GM12875 (cell line): ENCODE data around the gene EVI2A.

Experiments used
- H3K4me3 ChIP-seq: one replicate; pipeline ENCODE4 v1.5.1; 2011; ENCODE audit warnings: low read depth, low read length, control low read depth
- TF ChIP-seq, protein P1 (sequence below): IDR thresholded peaks from 2 replicates; pipeline ENCODE4 v1.5.1; 2011; ENCODE audit warnings: low read depth, mild to moderate bottlenecking, control low read depth, inconsistent platforms, low read length, moderate library complexity, borderline replicate concordance; ENCODE audit not compliant: insufficient read depth

The EVI2A gene

GRCh38 chr17:31275116-31275515, 46.3 kb downstream of the EVI2A start:
- TF ChIP-seq, protein P1, sequence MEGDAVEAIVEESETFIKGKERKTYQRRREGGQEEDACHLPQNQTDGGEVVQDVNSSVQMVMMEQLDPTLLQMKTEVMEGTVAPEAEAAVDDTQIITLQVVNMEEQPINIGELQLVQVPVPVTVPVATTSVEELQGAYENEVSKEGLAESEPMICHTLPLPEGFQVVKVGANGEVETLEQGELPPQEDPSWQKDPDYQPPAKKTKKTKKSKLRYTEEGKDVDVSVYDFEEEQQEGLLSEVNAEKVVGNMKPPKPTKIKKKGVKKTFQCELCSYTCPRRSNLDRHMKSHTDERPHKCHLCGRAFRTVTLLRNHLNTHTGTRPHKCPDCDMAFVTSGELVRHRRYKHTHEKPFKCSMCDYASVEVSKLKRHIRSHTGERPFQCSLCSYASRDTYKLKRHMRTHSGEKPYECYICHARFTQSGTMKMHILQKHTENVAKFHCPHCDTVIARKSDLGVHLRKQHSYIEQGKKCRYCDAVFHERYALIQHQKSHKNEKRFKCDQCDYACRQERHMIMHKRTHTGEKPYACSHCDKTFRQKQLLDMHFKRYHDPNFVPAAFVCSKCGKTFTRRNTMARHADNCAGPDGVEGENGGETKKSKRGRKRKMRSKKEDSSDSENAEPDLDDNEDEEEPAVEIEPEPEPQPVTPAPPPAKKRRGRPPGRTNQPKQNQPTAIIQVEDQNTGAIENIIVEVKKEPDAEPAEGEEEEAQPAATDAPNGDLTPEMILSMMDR: no peak
- H3K4me3 ChIP-seq: no peak overlapping the region

DNA sequence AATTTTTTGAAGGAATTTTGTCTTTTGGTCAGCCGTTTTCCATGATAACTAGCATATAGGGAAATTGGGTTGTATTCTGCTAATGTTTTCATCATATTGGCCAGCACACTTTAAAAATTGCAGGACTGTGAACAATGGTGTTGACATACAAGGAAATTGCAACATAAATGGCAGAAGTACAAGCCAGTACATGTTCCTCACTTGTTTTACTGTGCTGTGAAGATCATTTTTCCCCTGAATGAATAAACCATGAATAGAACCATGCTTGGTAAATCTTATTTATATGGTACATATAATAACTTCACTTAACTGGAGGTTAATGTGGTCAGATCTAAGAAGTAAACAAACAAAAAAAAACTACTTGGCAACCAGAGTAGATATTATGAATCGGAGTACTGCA, 47.2 kb downstream of the EVI2A start:
- TF ChIP-seq, protein P1: no peak
- no peak overlapping the region for H3K4me3 ChIP-seq

GRCh38 chr17:31273516-31273915, 47.9 kb downstream of the EVI2A start:
- no peak overlapping the region for H3K4me3 ChIP-seq

DNA sequence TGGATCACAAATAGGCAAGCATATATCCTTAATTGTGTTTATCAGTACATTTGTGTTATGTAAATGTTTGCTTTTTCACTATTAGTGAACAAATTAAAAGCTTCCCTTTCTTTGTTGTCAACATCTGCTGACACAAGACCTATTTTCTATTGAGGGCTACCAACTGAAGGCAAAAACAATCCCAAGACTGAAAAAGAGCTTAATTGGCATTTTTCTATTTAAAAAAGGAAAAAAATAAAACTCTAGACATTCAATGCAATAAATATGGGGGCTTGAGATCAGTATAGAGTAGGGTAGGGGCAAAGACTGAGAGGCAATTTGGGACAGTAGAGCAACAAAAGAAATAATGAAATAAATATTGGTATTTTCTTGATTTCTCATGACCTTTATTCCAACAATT, 48.6 kb downstream of the EVI2A start:
- TF ChIP-seq, protein P1: no peak
- no peak overlapping the region for H3K4me3 ChIP-seq

More at GRCh38 chr17:31273516-31273915, 47.9 kb downstream of the EVI2A start:
- TF ChIP-seq, protein P1: no peak

GRCh38 chr17:31272236-31272635, 49.2 kb downstream of the EVI2A start:
- TF ChIP-seq, protein P1: no peak
- no peak overlapping the region for H3K4me3 ChIP-seq

GRCh38 chr17:31269578-31269983, 51.8 kb downstream of the EVI2A start:
- TF ChIP-seq, protein P1: no peak
- H3K4me3 ChIP-seq: no peak overlapping the region

DNA sequence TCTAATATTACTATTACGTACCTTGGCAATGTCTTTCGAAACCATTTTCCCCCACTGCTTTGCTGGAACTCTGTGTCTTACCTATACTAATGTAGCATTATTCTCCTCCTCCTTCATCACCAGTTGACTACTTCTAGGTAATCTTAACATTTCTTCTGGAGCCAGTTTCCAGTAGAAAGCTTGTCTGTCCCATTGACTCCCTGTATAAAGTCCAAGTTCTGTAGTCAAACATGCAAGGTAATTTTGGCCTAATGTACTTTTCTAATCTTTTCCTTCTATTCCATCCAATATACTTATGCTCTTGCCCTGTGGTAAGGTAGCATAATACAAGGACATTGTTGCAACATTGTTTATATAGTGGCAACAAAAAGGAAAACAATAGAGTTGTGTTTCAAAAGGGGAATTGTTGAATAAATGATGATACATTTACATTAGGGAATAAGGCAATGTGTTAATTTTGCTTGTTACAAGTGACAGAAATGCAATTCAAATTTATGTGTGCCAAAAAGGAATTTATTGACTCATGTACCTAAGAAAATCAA, 52.3 kb downstream of the EVI2A start:
- H3K4me3 ChIP-seq: no peak overlapping the region
- TF ChIP-seq, protein P1: no peak
